Sigmoid colon (tissue), 4 donors: ENCODE data around the gene NQO2.

Source experiments
- CTCF ChIP-seq, 4 experiments: fragments of 450-650 bp in 3 of 4; fragments of 200-600 bp in 1 of 4; IDR thresholded peaks; one replicate each; pipeline ENCODE4 v1.5.1; 2016 to 2019; ENCODE audit warnings: antibody characterized with exemption in 4 of 4, mild to moderate bottlenecking in 3 of 4, moderate library complexity in 2 of 4
- EP300 ChIP-seq, 4 donors: sonication (generic); formaldehyde crosslinking; IDR thresholded peaks; one replicate each; pipeline ENCODE4 v1.6.1; 2017; ENCODE audit warnings: antibody characterized with exemption in 4 of 4
- POLR2A ChIP-seq, 2 donors: fragments of 450-650 bp; IDR thresholded peaks; one replicate each; pipeline ENCODE4 v1.6.1; 2016; ENCODE audit warnings: antibody characterized with exemption in 2 of 2, mild to moderate bottlenecking in 2 of 2, moderate library complexity in 2 of 2
- POLR2AphosphoS5 ChIP-seq, 4 donors: sonication (generic); formaldehyde crosslinking; IDR thresholded peaks; one replicate each; pipeline ENCODE4 v1.6.1; 2017; ENCODE audit warnings: antibody characterized with exemption in 4 of 4

DNA sequence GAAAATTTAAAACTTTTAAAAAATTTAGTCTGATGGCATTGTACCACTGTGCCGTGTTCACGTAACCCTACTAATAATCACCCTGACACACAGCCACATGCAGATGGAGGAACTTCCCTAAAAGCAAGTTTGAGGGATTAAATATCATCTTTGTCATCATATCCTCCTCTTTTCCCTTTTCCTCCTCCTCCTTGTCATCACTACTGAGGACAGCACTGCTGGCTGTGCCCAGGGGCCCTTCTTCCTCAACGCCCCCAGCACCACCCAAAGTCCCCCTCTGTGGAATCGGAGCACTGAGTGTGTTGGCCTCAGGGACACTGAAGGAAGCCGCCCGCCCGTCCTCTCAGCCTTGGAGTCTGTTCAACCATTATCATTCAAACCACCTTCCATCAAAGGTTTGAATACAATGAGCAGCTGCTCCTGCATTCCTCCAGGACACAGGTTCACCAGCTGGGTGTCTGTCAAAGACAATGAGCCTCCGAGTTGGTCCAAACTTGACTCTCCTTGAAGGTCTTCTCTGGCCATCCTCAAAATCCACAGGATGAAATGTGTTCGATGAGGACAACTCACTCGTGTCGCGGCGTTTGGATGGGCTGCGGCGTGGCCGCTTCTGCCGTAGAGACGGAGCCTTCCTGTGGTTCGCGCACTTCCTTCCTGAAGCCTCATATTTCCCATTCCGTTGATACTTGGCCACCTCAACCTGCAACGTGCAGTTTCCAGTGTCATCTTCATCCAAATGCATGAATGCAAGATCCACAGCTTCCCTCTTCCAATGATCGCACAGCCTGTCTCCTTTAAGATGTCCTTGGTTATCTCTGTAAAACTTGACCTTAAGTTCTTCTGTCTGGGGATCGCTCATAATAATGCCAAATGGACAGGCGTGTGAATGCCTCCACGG lies 23.3 kb downstream of the NQO2 start:
- TF ChIP-seq CTCF (IDR thresholded peaks at IDR 0.05) (no peak), POLR2AphosphoS5 (IDR thresholded peaks at IDR 0.05) (no peak), EP300 (IDR thresholded peaks at IDR 0.05) (no peak), POLR2A (IDR thresholded peaks at IDR 0.05) (no peak)
